Keratinocyte (primary cell): ENCODE data around the gene SHFL.

ENCODE experiments used
- CTCF ChIP-seq, 3 experiments: IDR thresholded peaks in 1 of 3; conservative IDR thresholded peaks in 1 of 3; optimal IDR thresholded peaks in 1 of 3; 2 replicates in 2 of 3; 3 replicates in 1 of 3; pipeline versions ENCODE3 to v1.5.1; 2011; ENCODE audit warnings: low read length in 3 of 3, mild to moderate bottlenecking in 3 of 3, moderate library complexity in 2 of 3, control low read depth in 1 of 3, inconsistent platforms in 1 of 3; ENCODE audit not compliant: insufficient read depth in 2 of 3; ENCODE audit errors: extremely low read depth in 1 of 3
- EZH2 ChIP-seq: IDR thresholded peaks from one replicate; pipeline ENCODE4 v1.6.1; 2012; ENCODE audit warnings: inconsistent platforms, mild to moderate bottlenecking, low read length, moderate library complexity

GRCh38 chr19:10083911-10084310 is 2.2 kb upstream of the SHFL start:
- TF ChIP-seq CTCF (optimal IDR thresholded peaks at IDR 0.05 in 1 of 3, IDR thresholded peaks at IDR 0.05 in 1 of 3, conservative IDR thresholded peaks at IDR 0.05 in 1 of 3; ENCODE audit: extremely low read depth in 1 of 3, insufficient read depth in 2 of 3, low read length in 3 of 3) (no peak), EZH2 (no peak)
